ENCODE data around the gene SHFL. TPM values are rescaled to one million over a fixed set of nuclear protein-coding genes. Genes with fewer than 3 reads are reported as not detected.

SHFL gene
- total RNA-seq, 2 donors from 2014 or later: 18.3 to 27.9 TPM

Small RNA genes within 50 kb of the gene (microRNA-seq; reads per million reads assigned to microRNA genes)
- 0 to 0.53 reads per million in 2 donors for gene MIR5589

Other genes with a start within 250 kb of the SHFL start
- 1 to 10 TPM; 1.6 to 1.9 TPM for gene OLFM2, start 149.8 kb upstream of the SHFL start, total RNA-seq
- 1 to 10 TPM; 2.9 to 4.0 TPM for gene COL5A3, start 75.8 kb upstream of the SHFL start, total RNA-seq
- gene RDH8, start 72.8 kb upstream of the SHFL start, total RNA-seq: not detected
- gene ANGPTL6, start 16.4 kb downstream of the SHFL start, total RNA-seq: under 1 TPM; 0.24 to 0.31 TPM
- 10 to 100 TPM; 26.4 to 34.0 TPM for gene PPAN, start 20.0 kb downstream of the SHFL start, total RNA-seq
- 10 to 100 TPM; 10.1 to 12.9 TPM for gene P2RY11, start 25.4 kb downstream of the SHFL start, total RNA-seq
- gene EIF3G, start 33.6 kb downstream of the SHFL start, total RNA-seq: 100 to 1,000 TPM; 137 to 142 TPM
- gene DNMT1, start 108.6 kb downstream of the SHFL start, total RNA-seq: 10 to 100 TPM; 31.6 to 48.7 TPM
- 1 to 10 TPM; 2.3 to 5.2 TPM for gene S1PR2, start 145.0 kb downstream of the SHFL start, total RNA-seq
- 10 to 100 TPM; 43.5 to 61.9 TPM for gene MRPL4, start 165.9 kb downstream of the SHFL start, total RNA-seq
- gene ICAM1, start 184.8 kb downstream of the SHFL start, total RNA-seq: 1 to 10 TPM; 7.7 to 8.7 TPM
- under 1 TPM in 1 of 2 donors, not detected in 1; 0.53 TPM for gene ICAM4, start 200.6 kb downstream of the SHFL start, total RNA-seq
- gene ICAM5, start 203.6 kb downstream of the SHFL start, total RNA-seq: 1 to 10 TPM in 1 of 2 donors, under 1 TPM in 1; 0.76 to 1.1 TPM
- 1 to 10 TPM; 1.6 to 2.8 TPM for gene ZGLP1, start 223.5 kb downstream of the SHFL start, total RNA-seq
- 10 to 100 TPM; 11.2 to 11.8 TPM for gene FDX2, start 229.7 kb downstream of the SHFL start, total RNA-seq
- gene RAVER1, start 247.2 kb downstream of the SHFL start, total RNA-seq: 10 to 100 TPM; 51.0 to 63.7 TPM